Measurements from ENCODE around the gene ZNF519. TPM values are rescaled to one million over a fixed set of nuclear protein-coding genes. Genes with fewer than 3 reads are reported as not detected.
"Not testable (repeated sequence)": the region's sequence is repeated elsewhere in the genome, so short reads cannot be mapped to it uniquely, and the experiment has no call there.

ZNF519 gene
- polyA plus RNA-seq, 2 donors: 1.8 to 4.7 TPM

DNA sequence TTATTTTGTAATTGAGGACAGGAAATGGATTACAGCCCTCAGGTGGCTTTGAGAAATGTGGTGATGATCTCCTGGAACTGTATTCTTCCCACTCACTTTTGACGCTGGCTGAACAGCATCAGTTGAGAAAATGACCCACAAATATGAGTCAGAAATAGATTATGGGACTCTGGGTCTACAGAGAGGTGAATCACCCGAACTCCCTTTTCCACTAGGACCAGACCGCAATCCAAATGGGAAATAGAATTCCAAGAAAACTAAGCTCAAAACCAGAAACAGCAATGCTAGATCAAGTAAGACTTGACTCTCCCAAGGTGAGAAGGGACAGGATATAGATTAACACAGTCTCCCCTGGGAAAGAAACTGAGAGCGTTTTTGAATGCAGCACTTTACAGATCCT, 5.7 kb upstream of the ZNF519 start:
- not testable (repeated sequence) for H3K4me1 ChIP-seq (ENCODE audit: control insufficient read depth in 2 of 2, insufficient read depth in 2 of 2, low read length in 1 of 2)

GRCh38 chr18:14131696-14132270, 452 bp downstream of the ZNF519 start:
- WGBS, 2 donors: 1% methylated on average over 16 to 22 of the region's 27 CpGs
- not testable (repeated sequence) for H3K4me1 ChIP-seq (ENCODE audit: control insufficient read depth in 2 of 2, insufficient read depth in 2 of 2, low read length in 1 of 2); H3K27me3 ChIP-seq (ENCODE audit: control insufficient read depth in 1 of 2, insufficient read depth in 2 of 2, low read length in 2 of 2); H3K9me3 ChIP-seq (ENCODE audit: control insufficient read depth in 2 of 2, insufficient read depth in 1 of 2, low read depth in 1 of 2, low read length in 1 of 2); H3K36me3 ChIP-seq (ENCODE audit: control insufficient read depth in 2 of 2, insufficient read depth in 2 of 2, low read length in 1 of 2)
- peak overlapping the region; percentile 65 to 77 for H3K4me3 ChIP-seq (ENCODE audit: low read depth in 1 of 2, low read length in 2 of 2)
- peak overlapping the region; percentile 52 to 70 for H3K27ac ChIP-seq (ENCODE audit: low read depth in 2 of 2, low read length in 1 of 2)

More for the DNA sequence above, 5.7 kb upstream of the ZNF519 start:
- WGBS, 2 donors: 74 to 83% methylated on average over 4 of the region's 4 CpGs
- H3K4me3 ChIP-seq (ENCODE audit: low read depth in 1 of 2, low read length in 2 of 2); H3K36me3 ChIP-seq (ENCODE audit: control insufficient read depth in 2 of 2, insufficient read depth in 2 of 2, low read length in 1 of 2); H3K27ac ChIP-seq (ENCODE audit: low read depth in 2 of 2, low read length in 1 of 2); H3K27me3 ChIP-seq (ENCODE audit: control insufficient read depth in 1 of 2, insufficient read depth in 2 of 2, low read length in 2 of 2); H3K9me3 ChIP-seq (ENCODE audit: control insufficient read depth in 2 of 2, insufficient read depth in 1 of 2, low read depth in 1 of 2, low read length in 1 of 2): not testable (repeated sequence)

- H3K9me3 ChIP-seq (ENCODE audit: control insufficient read depth in 2 of 2, insufficient read depth in 1 of 2, low read depth in 1 of 2, low read length in 1 of 2); H3K27ac ChIP-seq (ENCODE audit: low read depth in 2 of 2, low read length in 1 of 2); H3K4me3 ChIP-seq (ENCODE audit: low read depth in 1 of 2, low read length in 2 of 2); H3K36me3 ChIP-seq (ENCODE audit: control insufficient read depth in 2 of 2, insufficient read depth in 2 of 2, low read length in 1 of 2); H3K4me1 ChIP-seq (ENCODE audit: control insufficient read depth in 2 of 2, insufficient read depth in 2 of 2, low read length in 1 of 2); H3K27me3 ChIP-seq (ENCODE audit: control insufficient read depth in 1 of 2, insufficient read depth in 2 of 2, low read length in 2 of 2): not testable (repeated sequence)
- WGBS, 2 donors: 45 to 47% methylated on average over 2 of the region's 3 CpGs
Measured at GRCh38 chr18:14130804-14131203, 1.4 kb downstream of the ZNF519 start.

DNA sequence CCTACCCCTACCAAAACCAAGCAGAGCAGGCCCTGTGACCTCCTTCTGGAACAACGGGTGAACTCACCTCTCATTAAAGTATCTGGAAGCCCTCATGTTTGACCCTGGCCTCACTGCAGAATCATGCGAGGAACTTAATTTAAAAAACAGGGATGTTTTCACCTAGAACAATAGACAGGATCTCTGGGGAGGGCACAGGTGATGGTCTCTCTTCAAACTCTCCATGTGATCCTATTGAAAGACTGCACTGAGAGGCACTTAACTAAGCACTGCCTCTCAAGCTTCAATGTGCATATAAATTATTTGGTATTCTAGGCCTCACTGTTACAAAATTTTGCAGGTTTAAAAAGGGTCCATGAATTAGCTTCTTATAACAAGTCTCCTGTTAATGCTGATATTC, 7.5 kb downstream of the ZNF519 start:
- Histone ChIP-seq H3K4me3 (ENCODE audit: low read depth in 1 of 2, low read length in 2 of 2) (no peak overlapping the region), H3K27ac (ENCODE audit: low read depth in 2 of 2, low read length in 1 of 2) (no peak overlapping the region)
- WGBS, 2 donors: 63 to 77% methylated on average over 2 of the region's 2 CpGs

DNA sequence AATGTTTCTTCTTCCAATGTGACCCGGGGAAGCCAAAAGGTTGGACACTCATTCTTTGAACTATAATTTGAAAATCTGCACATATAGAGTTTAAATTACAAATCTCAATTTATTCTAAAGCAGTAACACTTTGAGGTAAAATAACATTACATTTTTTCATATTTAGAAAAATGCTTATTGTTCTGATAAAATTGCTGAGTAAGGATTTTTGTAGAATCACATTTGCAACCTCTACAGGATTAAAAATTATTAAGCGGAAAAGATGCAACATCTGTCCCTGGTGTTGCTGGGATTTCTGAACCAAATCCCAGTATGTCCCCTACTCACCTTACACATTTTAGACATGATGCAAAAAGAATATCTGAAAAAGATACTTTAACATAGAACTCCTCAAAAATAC, 10.1 kb downstream of the ZNF519 start:
- Histone ChIP-seq H3K4me1 (ENCODE audit: control insufficient read depth in 2 of 2, insufficient read depth in 2 of 2, low read length in 1 of 2) (no peaks in the 10 kb centered on the region), H3K27me3 (ENCODE audit: control insufficient read depth in 1 of 2, insufficient read depth in 2 of 2, low read length in 2 of 2) (no peaks in the 10 kb centered on the region), H3K36me3 (ENCODE audit: control insufficient read depth in 2 of 2, insufficient read depth in 2 of 2, low read length in 1 of 2) (no peaks in the 10 kb centered on the region), H3K4me3 (ENCODE audit: low read depth in 1 of 2, low read length in 2 of 2) (no peak overlapping the region), H3K9me3 (ENCODE audit: control insufficient read depth in 2 of 2, insufficient read depth in 1 of 2, low read depth in 1 of 2, low read length in 1 of 2) (peaks cover 0 to 2% of the 10 kb centered on the region in 2 donors), H3K27ac (ENCODE audit: low read depth in 2 of 2, low read length in 1 of 2) (no peak overlapping the region)
- WGBS, 2 donors: 99 to 100% methylated on average over 2 of the region's 2 CpGs

More for the DNA sequence above, 7.5 kb downstream of the ZNF519 start:
- no peaks in the 10 kb centered on the region for H3K4me1 ChIP-seq (ENCODE audit: control insufficient read depth in 2 of 2, insufficient read depth in 2 of 2, low read length in 1 of 2)
- H3K27me3 ChIP-seq (ENCODE audit: control insufficient read depth in 1 of 2, insufficient read depth in 2 of 2, low read length in 2 of 2): no peaks in the 10 kb centered on the region
- no peaks in the 10 kb centered on the region for H3K36me3 ChIP-seq (ENCODE audit: control insufficient read depth in 2 of 2, insufficient read depth in 2 of 2, low read length in 1 of 2)
- no peaks in the 10 kb centered on the region for H3K9me3 ChIP-seq (ENCODE audit: control insufficient read depth in 2 of 2, insufficient read depth in 1 of 2, low read depth in 1 of 2, low read length in 1 of 2)

DNA sequence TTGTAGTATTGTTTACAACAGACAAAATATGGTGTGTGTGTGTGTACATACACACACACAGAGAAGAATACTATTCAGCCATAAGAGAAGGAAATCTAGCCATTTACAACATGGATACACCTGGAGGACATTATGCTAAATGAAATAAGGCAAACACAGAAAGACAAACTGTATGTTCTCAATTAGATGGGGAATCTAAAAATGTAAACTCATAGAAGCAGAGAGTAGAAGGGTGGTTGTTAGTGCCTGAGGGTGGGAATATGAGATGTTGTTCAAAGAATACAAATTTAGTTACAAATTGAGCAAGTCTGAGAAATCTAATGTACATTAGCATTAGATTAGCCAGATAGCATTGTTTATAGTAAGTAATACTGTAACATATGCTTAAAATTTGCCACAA, 11.3 kb downstream of the ZNF519 start:
- Histone ChIP-seq H3K9me3 (ENCODE audit: control insufficient read depth in 2 of 2, insufficient read depth in 1 of 2, low read depth in 1 of 2, low read length in 1 of 2) (peaks cover 0 to 2% of the 10 kb centered on the region in 2 donors), H3K27ac (ENCODE audit: low read depth in 2 of 2, low read length in 1 of 2) (no peak overlapping the region), H3K4me3 (ENCODE audit: low read depth in 1 of 2, low read length in 2 of 2) (no peak overlapping the region), H3K36me3 (ENCODE audit: control insufficient read depth in 2 of 2, insufficient read depth in 2 of 2, low read length in 1 of 2) (no peaks in the 10 kb centered on the region), H3K4me1 (ENCODE audit: control insufficient read depth in 2 of 2, insufficient read depth in 2 of 2, low read length in 1 of 2) (no peaks in the 10 kb centered on the region), H3K27me3 (ENCODE audit: control insufficient read depth in 1 of 2, insufficient read depth in 2 of 2, low read length in 2 of 2) (no peaks in the 10 kb centered on the region)

GRCh38 chr18:14117606-14118005, 14.6 kb downstream of the ZNF519 start:
- Histone ChIP-seq H3K4me3 (ENCODE audit: low read depth in 1 of 2, low read length in 2 of 2) (no peak overlapping the region), H3K27ac (ENCODE audit: low read depth in 2 of 2, low read length in 1 of 2) (no peak overlapping the region), H3K27me3 (ENCODE audit: control insufficient read depth in 1 of 2, insufficient read depth in 2 of 2, low read length in 2 of 2) (no peaks in the 10 kb centered on the region), H3K36me3 (ENCODE audit: control insufficient read depth in 2 of 2, insufficient read depth in 2 of 2, low read length in 1 of 2) (no peaks in the 10 kb centered on the region), H3K9me3 (ENCODE audit: control insufficient read depth in 2 of 2, insufficient read depth in 1 of 2, low read depth in 1 of 2, low read length in 1 of 2) (peaks cover 0 to 2% of the 10 kb centered on the region in 2 donors), H3K4me1 (ENCODE audit: control insufficient read depth in 2 of 2, insufficient read depth in 2 of 2, low read length in 1 of 2) (no peaks in the 10 kb centered on the region)
- WGBS, 2 donors: 93 to 96% methylated on average over 2 of the region's 2 CpGs

- no peak overlapping the region for H3K4me3 ChIP-seq (ENCODE audit: low read depth in 1 of 2, low read length in 2 of 2)
- no peaks in the 10 kb centered on the region for H3K4me1 ChIP-seq (ENCODE audit: control insufficient read depth in 2 of 2, insufficient read depth in 2 of 2, low read length in 1 of 2)
- H3K9me3 ChIP-seq (ENCODE audit: control insufficient read depth in 2 of 2, insufficient read depth in 1 of 2, low read depth in 1 of 2, low read length in 1 of 2): peaks cover 0 to 7% of the 10 kb centered on the region in 2 donors
- no peak overlapping the region for H3K27ac ChIP-seq (ENCODE audit: low read depth in 2 of 2, low read length in 1 of 2)
- peaks cover 0 to 2% of the 10 kb centered on the region in 2 donors for H3K36me3 ChIP-seq (ENCODE audit: control insufficient read depth in 2 of 2, insufficient read depth in 2 of 2, low read length in 1 of 2)
- H3K27me3 ChIP-seq (ENCODE audit: control insufficient read depth in 1 of 2, insufficient read depth in 2 of 2, low read length in 2 of 2): no peaks in the 10 kb centered on the region
- 88 to 97% methylated on average over 3 of the region's 3 CpGs for WGBS, 2 donors
Measured at GRCh38 chr18:14106906-14107305, 25.3 kb downstream of the ZNF519 start.

DNA sequence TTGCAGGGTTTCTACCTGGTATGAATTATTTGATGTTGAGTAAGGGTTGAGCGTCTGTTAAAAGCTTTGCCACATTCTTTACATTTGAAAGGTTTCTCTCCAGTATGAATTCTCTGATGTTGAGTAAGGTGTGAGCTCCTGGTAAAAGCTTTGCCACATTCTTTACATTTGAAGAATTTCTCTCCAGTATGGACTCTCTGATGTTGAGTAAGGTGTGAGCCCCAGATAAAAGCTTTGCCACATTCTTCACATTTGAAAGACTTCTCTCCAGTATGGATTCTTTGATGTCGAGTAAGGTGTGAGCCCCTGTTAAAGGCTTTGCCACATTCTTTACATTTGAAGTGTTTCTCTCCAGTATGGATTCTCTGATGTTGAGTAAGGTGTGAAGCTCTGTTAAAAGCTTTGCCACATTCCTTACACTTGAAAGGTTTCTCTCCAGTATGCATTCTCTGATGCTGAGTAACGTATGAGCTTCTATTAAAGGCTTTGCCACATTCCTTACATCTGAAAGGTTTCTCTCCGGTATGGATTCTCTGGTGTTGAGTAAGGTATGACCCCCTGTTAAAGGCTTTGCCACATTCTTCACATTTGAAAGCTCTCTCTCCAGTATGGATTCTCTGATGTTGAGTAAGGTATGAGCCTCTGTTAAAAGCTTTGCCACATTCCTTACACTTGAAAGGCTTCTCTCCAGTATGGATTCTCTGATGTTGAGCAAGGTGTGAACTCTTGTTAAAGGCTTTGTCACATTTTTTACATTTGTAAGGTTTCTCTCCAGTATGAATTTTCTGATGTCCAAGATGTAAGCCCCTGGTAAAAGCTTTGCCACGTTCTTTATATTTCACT, 27.1 kb downstream of the ZNF519 start:
- Histone ChIP-seq H3K36me3 (ENCODE audit: control insufficient read depth in 2 of 2, insufficient read depth in 2 of 2, low read length in 1 of 2) (peaks cover 0 to 8% of the 10 kb centered on the region in 2 donors), H3K4me1 (ENCODE audit: control insufficient read depth in 2 of 2, insufficient read depth in 2 of 2, low read length in 1 of 2) (no peaks in the 10 kb centered on the region), H3K9me3 (ENCODE audit: control insufficient read depth in 2 of 2, insufficient read depth in 1 of 2, low read depth in 1 of 2, low read length in 1 of 2) (peaks cover 0 to 7% of the 10 kb centered on the region in 2 donors), H3K27me3 (ENCODE audit: control insufficient read depth in 1 of 2, insufficient read depth in 2 of 2, low read length in 2 of 2) (no peaks in the 10 kb centered on the region), H3K4me3 (ENCODE audit: low read depth in 1 of 2, low read length in 2 of 2) (no peak overlapping the region), H3K27ac (ENCODE audit: low read depth in 2 of 2, low read length in 1 of 2) (no peak overlapping the region)
- WGBS, 2 donors: 94 to 98% methylated on average over 5 of the region's 5 CpGs

DNA sequence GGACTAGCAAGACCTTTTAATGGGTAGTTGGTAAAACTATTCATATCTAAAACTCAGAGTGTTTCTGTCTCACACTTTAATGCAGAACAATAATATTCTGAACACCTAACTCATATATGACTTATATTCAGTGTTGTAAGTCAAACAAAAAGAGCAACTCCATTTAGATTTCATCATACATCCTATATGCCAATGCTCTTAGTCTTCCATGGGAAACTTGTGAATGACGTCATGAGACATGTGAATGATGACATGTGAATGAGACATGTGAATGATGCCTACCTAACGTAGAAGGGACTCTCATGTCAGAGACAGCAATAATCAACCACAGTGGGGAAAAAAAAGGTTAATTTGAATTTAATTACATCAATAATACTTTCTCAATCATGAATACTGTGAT, 28.0 kb downstream of the ZNF519 start:
- Histone ChIP-seq H3K4me3 (ENCODE audit: low read depth in 1 of 2, low read length in 2 of 2) (no peak overlapping the region), H3K27me3 (ENCODE audit: control insufficient read depth in 1 of 2, insufficient read depth in 2 of 2, low read length in 2 of 2) (no peaks in the 10 kb centered on the region), H3K27ac (ENCODE audit: low read depth in 2 of 2, low read length in 1 of 2) (no peak overlapping the region), H3K9me3 (ENCODE audit: control insufficient read depth in 2 of 2, insufficient read depth in 1 of 2, low read depth in 1 of 2, low read length in 1 of 2) (peaks cover 0 to 7% of the 10 kb centered on the region in 2 donors), H3K36me3 (ENCODE audit: control insufficient read depth in 2 of 2, insufficient read depth in 2 of 2, low read length in 1 of 2) (peaks cover 0 to 8% of the 10 kb centered on the region in 2 donors), H3K4me1 (ENCODE audit: control insufficient read depth in 2 of 2, insufficient read depth in 2 of 2, low read length in 1 of 2) (no peaks in the 10 kb centered on the region)
- 89 to 94% methylated on average over 2 of the region's 2 CpGs for WGBS, 2 donors

Data from esophagus (tissue), 2 donors.